Measurements from ENCODE around the gene GRSF1.
A peak's percentile ranks its signal among the peaks of the same experiment; 100 is the strongest.
"Not testable (repeated sequence)": the region's sequence is repeated elsewhere in the genome, so short reads cannot be mapped to it uniquely, and the experiment has no call there.

The GRSF1 gene

GRCh38 chr4:70839589-70840093 lies at the start of gene GRSF1:
GRSF1 (minus strand) TSS chr4:70839890; CDS start chr4:70839827, 63 bp downstream.
- DNase-seq (ENCODE audit: low read depth, low spot score): peak; percentile 83

GRCh38 chr4:70885174-70885573 lies 45.5 kb upstream of the GRSF1 start:
- no peak for DNase-seq (ENCODE audit: low read depth, low spot score)

- DNase-seq (ENCODE audit: low read depth, low spot score): no peak
Observed at GRCh38 chr4:70880739-70881138, 41.0 kb upstream of the GRSF1 start.

GRCh38 chr4:70877556-70877955 lies 37.9 kb upstream of the GRSF1 start:
- no peak for DNase-seq (ENCODE audit: low read depth, low spot score)

GRCh38 chr4:70874268-70875156 lies 34.8 kb upstream of the GRSF1 start:
- no peak for DNase-seq (ENCODE audit: low read depth, low spot score)

- DNase-seq (ENCODE audit: low read depth, low spot score): no peak
Observed at GRCh38 chr4:70873216-70873615, 33.5 kb upstream of the GRSF1 start.

- DNase-seq (ENCODE audit: low read depth, low spot score): no peak
Observed at GRCh38 chr4:70868778-70869177, 29.1 kb upstream of the GRSF1 start.

GRCh38 chr4:70863099-70863790 lies 23.6 kb upstream of the GRSF1 start:
- no peak for DNase-seq (ENCODE audit: low read depth, low spot score)

GRCh38 chr4:70859066-70859465 lies 19.4 kb upstream of the GRSF1 start:
- no peak for DNase-seq (ENCODE audit: low read depth, low spot score)

GRCh38 chr4:70858454-70858853 lies 18.8 kb upstream of the GRSF1 start:
- no peak for DNase-seq (ENCODE audit: low read depth, low spot score)

GRCh38 chr4:70855464-70855863 lies 15.8 kb upstream of the GRSF1 start:
- no peak for DNase-seq (ENCODE audit: low read depth, low spot score)

GRCh38 chr4:70849291-70849690 lies 9.6 kb upstream of the GRSF1 start:
- no peak for DNase-seq (ENCODE audit: low read depth, low spot score)

GRCh38 chr4:70844180-70844579 lies 4.5 kb upstream of the GRSF1 start:
- no peak for DNase-seq (ENCODE audit: low read depth, low spot score)

GRCh38 chr4:70842761-70843435 lies 3.2 kb upstream of the GRSF1 start:
- no peak for DNase-seq (ENCODE audit: low read depth, low spot score)

- DNase-seq (ENCODE audit: low read depth, low spot score): no peak
Observed at GRCh38 chr4:70841951-70842350, 2.3 kb upstream of the GRSF1 start.

GRCh38 chr4:70841211-70841610 lies 1.5 kb upstream of the GRSF1 start:
- DNase-seq (ENCODE audit: low read depth, low spot score): no peak

GRCh38 chr4:70840631-70841030 lies 941 bp upstream of the GRSF1 start:
- not testable (repeated sequence) for DNase-seq (ENCODE audit: low read depth, low spot score)

- peak; percentile 7 for DNase-seq (ENCODE audit: low read depth, low spot score)
Observed at GRCh38 chr4:70840137-70840536, 447 bp upstream of the GRSF1 start.

- peak; percentile 37 for DNase-seq (ENCODE audit: low read depth, low spot score)
Observed at GRCh38 chr4:70838666-70839588, 763 bp downstream of the GRSF1 start.

GRCh38 chr4:70838204-70838603 lies 1.5 kb downstream of the GRSF1 start:
- no peak for DNase-seq (ENCODE audit: low read depth, low spot score)

GRCh38 chr4:70836081-70836480 lies 3.6 kb downstream of the GRSF1 start:
- DNase-seq (ENCODE audit: low read depth, low spot score): no peak

Measured in activated naive CD8-positive, alpha-beta T cell treated with anti-CD3 and anti-CD28 coated beads, Interleukin-2, amount 50 U/mL, for 16 hours (primary cell).